HG03342 (cell line): ENCODE measurements around the gene AXIN2.

ENCODE experiments used
- ATAC-seq: cut with Tn5 transposase; IDR thresholded peaks from one replicate; pipeline ENCODE4 v1.9.1; 2021; ENCODE audit warnings: mild to moderate bottlenecking, moderate library complexity; ENCODE audit not compliant: unreplicated experiment

Gene AXIN2

DNA sequence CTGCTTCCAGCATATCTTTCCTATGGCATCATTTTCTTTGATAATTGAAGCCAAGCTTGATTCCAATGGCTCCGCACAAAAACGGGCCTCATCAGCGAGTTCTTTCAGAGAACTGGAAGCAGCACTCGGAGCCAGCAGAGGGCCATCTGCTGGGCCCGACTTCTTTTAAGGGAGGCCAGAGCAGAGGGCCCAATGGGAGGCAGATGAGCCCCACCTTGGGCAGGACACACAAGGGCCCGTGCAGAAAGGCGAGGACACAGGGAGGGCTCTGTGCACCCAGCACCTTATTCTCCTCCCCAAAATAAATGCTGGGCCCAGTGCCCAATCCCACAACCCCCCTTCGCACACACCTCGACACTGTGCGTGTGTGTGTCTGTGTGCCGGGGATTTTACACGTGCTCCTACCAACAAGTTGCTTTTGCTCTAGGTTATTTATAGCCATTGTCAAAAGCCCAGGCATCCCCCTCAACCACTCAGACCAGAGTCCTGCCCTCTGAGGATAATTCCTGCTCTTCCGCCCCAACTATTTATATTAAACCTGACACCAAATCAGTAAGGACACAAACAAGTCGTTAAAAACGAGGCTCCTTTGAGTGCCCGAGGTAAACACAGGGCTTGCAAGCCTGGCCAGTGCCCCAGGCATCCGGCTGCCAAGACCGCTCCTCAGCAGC, 6.8 kb downstream of the AXIN2 start:
- no peak for ATAC-seq

- no peak for ATAC-seq
These were observed 7.5 kb downstream of the AXIN2 start for GRCh38 chr17:65553646-65554552.

GRCh38 chr17:65553009-65553645, 8.3 kb downstream of the AXIN2 start:
- no peak for ATAC-seq

DNA sequence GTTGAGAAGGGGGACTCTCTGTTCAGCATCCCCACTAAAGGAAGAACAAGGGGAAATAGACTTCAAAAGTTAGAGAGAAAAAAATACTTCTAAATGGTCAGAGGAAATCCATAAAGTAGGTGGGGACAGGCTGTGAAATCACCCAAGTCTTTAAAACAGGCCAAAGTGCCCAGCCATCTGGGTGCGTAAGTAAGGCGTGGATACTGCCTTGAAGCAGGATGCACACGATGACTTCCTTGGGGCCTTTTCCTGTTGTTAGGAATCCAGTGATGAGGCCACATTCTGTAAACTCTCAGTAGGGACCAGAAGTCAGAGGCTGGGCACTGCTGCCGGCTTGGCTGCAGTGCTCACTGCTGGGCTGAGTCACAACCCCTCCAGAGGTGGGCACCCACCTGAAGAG, 9.2 kb downstream of the AXIN2 start:
- no peak for ATAC-seq

DNA sequence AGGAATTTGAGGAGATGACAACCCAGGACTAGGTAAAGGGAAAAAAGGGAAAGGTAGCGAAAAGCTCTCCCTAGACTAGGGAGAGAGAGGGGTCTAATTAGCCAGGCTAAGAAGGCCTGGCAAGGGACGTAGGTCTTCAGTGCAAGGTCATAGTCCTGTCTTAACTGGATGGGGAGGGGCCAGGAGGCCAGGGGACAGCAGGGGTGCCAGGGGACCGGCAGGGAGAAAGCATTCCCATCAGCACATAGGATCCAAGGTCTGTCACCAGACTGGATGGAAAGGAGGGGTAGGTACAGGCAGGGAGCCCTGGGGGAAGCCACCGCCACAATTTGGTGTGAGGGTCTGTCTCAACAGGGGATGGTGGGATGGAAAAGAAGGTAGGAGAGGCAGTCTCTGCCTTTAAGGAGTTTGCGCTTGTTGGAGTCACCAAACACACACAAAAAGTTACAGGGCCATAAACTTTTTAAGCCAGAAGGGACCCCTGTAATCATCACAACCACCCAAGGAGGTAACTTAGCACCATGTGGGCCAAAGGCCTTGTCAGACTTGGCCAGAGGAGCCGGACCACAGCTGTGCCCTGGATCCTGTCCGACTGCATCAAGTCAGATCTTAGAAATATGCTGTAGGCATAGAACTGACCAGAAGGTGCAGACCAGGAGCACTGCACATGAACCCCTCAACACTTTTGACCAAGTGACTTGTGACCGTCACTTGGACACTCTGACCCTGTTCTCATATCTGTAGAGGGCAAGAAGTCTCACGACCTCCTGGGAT, 10.0 kb downstream of the AXIN2 start:
- no peak for ATAC-seq

- ATAC-seq = no peak
These were observed 10.7 kb downstream of the AXIN2 start for GRCh38 chr17:65550758-65551157.

- no peak for ATAC-seq
These were observed 11.3 kb downstream of the AXIN2 start for GRCh38 chr17:65550075-65550662.

DNA sequence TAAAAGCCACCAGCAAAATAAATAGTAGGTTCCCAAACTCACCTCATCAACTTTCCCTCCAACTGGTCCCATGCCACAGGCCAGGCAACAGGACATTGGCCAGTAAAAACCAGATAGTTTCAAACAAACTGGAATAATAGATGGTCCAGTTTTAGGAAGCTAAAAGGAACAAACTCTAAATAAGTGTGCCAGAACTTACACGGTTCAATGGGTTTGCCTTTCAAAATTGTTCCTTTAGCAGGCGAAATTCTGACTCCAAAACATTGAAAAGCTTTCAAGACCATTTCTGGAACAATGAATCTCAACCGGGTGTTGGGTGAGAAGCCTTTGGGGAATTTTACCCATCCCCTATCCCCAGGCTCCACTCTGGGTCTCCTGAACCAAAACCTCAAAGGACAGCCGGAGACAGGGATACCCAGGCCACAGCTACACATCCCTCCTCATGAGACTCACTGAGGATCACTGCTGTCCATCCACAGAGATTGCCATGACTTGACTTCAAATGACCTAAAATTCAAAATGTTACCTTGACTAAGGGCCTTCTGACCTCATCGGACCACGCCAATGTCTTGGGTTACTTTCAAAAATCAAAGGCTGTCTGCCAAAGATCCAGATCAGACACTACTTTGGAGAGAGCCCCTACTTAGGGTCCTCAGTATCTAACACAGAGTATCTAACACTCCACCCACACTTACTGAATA, 13.0 kb downstream of the AXIN2 start:
- ATAC-seq = no peak

- ATAC-seq = no peak
These were observed 14.2 kb downstream of the AXIN2 start for GRCh38 chr17:65547253-65547670.

- ATAC-seq = no peak
These were observed 14.9 kb downstream of the AXIN2 start for GRCh38 chr17:65546579-65546978.

DNA sequence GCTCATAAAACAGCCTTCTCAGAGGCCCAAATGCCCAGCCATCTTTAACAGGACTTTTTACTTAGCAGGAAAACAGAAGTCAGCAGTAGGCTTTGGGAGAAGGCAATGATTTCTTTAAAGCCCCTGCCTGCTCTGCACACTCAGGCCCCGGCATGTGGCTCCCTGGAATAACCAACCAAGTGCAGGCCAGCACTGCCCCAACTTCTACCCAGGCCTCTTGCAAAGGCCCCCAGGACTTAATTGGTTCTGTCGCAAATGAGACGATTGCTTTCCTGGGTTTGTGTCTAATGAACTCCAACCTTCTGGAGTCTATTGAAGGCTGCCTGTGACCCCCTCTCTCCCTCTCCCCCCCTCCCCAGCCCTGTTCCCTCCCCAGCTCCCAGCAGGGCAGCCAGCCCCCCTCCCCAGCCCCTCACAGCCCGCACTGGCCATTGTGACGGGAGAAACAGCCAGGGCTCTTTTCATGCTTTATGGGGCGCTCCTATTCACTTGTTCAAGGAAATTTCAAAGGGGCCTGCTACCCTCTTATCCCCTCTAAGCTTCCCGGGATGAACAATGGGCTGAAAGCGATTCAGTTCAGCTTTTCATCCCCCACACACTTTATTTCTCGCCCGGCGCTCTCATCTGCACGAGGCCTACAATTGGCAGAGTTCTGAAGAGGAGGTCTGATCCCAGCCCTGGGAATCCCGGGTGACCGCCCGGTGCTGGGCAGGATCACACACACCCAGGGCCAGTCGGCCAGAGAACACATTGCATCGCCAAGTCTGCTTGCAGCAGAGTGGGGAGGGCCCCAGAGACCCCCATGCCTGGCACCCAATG, 15.5 kb downstream of the AXIN2 start:
- ATAC-seq = no peak

DNA sequence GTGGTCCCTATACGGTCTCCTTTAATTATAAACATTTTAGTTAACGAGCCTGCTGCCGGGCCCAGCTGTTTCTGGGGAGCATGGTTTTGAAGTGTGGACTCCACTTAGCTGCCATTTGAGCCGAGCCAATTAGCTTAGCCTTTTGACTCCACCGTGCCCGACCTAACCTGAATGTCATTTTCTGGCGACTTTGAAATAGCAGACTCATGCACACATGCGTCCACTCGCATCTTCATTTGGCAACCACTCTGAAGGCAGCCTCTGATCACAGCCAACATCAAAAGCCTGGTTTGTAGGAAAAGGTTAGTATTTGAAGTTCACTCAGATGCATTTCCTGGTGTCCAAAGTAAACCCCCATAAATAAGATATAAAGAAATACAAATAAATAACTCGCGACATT, 16.8 kb downstream of the AXIN2 start:
- no peak for ATAC-seq

DNA sequence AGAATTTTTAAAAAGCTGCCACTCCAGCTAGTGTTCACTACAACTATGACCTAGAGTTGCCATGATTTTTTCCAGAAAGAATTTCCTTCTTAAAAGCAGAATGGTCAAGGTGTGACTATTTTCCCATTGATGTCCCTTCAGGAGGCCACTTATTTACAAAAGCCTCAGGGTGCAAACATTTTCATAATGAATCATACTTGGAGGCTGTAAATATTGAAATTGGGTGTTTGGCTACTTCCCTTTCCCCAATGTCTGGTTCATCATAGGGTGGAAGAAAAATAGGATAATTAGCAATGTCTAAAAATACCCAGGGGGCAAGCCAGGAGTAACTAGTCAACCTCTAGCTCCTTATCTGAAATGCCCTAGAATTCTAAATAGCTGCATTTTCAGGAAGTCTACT, 18.8 kb downstream of the AXIN2 start:
- no peak for ATAC-seq

- no peak for ATAC-seq
These were observed 19.4 kb downstream of the AXIN2 start for GRCh38 chr17:65542067-65542466.

DNA sequence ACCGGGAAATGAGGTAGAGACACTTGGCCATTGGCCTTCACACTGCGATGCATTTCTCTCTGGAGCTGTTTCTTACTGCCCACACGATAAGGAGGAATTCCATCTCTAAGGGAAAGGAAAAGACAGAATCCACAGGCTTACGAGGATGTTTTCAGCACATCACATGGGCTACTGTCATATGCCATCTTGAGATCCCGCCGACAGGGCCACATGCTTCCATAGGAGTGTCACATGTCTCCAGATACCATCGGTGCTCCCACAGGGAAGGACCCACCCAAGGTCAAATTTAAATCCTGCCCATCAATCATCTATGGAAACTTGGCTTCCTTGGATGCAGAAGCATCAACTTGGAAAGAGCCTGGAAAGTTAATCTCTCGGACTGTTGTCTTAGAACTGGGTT, 20.0 kb downstream of the AXIN2 start:
- no peak for ATAC-seq

DNA sequence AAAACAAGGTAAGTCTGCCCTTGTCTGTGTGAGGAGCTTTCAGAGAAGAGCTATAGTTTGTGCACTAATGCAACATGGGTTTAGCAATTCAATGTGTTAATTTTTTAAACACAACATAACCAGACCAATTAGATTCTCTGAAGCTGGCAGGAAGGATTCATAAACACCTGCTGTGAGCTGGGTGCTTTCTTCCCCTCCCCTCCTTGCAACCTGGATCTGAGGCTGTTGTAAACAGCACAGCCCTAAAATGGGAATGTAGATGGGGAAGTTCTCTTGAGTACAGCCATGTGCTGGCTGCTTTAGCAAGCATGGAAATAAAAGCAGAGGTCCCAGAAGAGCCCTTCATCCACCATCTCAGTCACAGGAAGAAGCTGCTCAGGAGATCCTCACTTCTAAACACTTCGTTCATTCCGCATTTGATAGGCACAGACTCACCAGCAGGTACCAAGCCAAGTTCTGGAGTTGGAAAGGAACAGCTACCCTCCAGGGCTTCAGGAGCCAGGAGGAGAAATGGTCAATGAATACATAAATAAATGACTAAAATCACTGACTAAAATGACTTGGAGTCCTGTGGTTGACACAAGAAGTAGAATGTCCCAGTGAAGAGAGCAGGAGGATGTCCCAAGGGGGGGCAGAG, 21.7 kb downstream of the AXIN2 start:
- no peak for ATAC-seq

- ATAC-seq = no peak
These were observed 22.5 kb downstream of the AXIN2 start for GRCh38 chr17:65538675-65539529.
